Stimulated activated CD8-positive, alpha-beta memory T cell treated with anti-CD3 and anti-CD28 coated beads, Interleukin-7, amount 100 ng/mL, for 4 hours (primary cell): ENCODE measurements around the gene OSBPL6.
"Not testable (repeated sequence)": the region's sequence is repeated elsewhere in the genome, so short reads cannot be mapped to it uniquely, and the experiment has no call there.

Source experiments
- DNase-seq, 2 donors: peaks; one replicate each; pipeline ENCODE4 v3.0.0-alpha.2; 2020; ENCODE audit warnings: low read depth in 2 of 2

OSBPL6 gene

GRCh38 chr2:178301649-178302238 is 107.4 kb downstream of the OSBPL6 start:
- no peak for DNase-seq

- DNase-seq = no peak
These were observed 110.0 kb downstream of the OSBPL6 start for GRCh38 chr2:178304333-178304732.

- no peak for DNase-seq
These were observed 112.2 kb downstream of the OSBPL6 start for GRCh38 chr2:178306352-178307073.

GRCh38 chr2:178307650-178308049 is 113.3 kb downstream of the OSBPL6 start:
- DNase-seq = no peak

- DNase-seq = no peak
These were observed 115.2 kb downstream of the OSBPL6 start for GRCh38 chr2:178309541-178309940.

GRCh38 chr2:178315078-178315477 is 120.8 kb downstream of the OSBPL6 start:
- DNase-seq = no peak

- DNase-seq = no peak
These were observed 121.2 kb downstream of the OSBPL6 start for GRCh38 chr2:178315488-178315948.

- no peak for DNase-seq
These were observed 123.5 kb downstream of the OSBPL6 start for GRCh38 chr2:178317811-178318210.

DNA sequence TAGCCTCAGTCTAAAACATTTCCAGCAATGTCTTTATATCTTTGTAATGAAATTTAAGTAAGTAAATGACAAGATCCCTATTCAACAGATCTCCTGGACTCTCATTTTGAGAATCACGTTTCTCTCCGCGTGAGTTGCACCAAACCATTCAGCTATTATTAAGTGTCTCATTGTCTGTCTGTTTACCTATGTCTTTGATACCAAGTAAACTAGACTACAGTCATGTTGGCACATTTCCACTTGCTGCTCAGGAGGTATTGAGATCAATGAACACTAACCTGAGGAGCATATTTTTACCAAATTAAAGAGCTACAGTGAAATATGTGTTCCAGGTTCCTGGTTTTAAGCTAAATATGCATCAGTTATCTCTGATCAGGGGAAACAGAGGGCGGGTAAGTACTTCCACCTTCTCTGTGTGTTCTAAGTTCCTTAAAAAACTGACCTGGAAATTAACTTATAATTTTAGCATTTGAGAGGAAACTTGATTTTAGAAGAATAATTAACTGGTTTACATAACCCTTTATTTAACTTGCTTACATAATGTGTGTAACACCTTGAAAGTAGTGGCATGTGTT is 125.8 kb downstream of the OSBPL6 start:
- DNase-seq = no peak

DNA sequence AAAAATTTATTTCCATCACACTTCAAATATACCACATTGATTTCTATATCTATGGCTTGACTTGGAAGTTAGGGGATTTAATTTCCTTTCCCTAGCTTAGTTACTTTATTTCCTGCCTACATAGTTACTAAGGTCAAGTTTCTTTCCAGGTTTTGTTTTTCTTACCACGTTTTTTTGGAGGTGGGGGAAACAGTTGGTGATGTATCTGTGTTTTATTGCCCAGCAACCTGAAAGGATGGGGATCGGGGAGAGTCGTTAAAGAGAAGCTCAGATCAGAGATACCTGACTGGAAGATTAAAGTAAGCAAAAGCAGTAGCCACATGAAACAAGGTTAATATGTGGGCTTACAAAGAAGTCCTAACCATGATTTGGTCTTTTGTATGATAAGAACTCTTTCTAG is 127.8 kb downstream of the OSBPL6 start:
- no peak for DNase-seq

GRCh38 chr2:178323331-178323730 is 129.0 kb downstream of the OSBPL6 start:
- DNase-seq = not testable (repeated sequence)

GRCh38 chr2:178324077-178324476 is 129.8 kb downstream of the OSBPL6 start:
- DNase-seq = no peak

- DNase-seq = no peak
These were observed 131.0 kb downstream of the OSBPL6 start for GRCh38 chr2:178325268-178325667.

DNA sequence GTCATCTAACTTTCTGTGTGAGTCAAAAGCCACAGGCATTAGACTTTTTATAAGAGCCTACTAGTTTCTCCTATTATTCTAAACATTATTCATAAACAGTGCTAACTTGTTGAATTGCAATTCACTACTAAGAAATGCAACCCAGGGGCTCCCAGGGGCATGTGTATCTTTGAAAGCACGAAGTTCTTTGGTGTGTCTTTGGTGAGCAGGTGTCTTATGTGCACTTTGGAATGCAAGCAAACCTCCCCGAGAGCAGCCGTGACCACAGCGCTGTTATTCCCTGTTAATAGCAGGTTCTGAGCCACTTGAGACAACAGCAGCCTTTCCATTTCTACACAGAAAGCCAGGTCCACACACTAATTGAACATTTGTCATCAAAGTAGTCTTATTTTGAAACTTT is 133.2 kb downstream of the OSBPL6 start:
- DNase-seq = no peak

DNA sequence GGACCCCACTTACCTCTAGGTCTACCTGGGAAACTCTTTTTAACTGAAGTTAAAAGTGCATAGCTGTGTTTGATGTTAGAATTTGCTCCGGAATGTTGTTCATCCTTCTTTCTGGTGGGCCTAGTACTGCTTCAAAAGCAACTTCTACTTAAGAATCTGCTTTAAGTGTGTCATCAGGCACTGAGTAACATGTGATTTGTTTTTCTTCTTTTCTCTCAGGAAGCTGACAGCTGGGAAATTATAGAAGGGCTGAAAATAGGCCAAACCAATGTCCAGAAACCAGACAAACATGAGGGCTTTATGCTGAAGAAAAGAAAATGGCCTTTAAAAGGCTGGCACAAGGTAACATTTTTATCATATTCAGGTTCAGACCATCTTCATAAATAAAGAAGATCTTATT is 133.7 kb downstream of the OSBPL6 start:
- DNase-seq = no peak

DNA sequence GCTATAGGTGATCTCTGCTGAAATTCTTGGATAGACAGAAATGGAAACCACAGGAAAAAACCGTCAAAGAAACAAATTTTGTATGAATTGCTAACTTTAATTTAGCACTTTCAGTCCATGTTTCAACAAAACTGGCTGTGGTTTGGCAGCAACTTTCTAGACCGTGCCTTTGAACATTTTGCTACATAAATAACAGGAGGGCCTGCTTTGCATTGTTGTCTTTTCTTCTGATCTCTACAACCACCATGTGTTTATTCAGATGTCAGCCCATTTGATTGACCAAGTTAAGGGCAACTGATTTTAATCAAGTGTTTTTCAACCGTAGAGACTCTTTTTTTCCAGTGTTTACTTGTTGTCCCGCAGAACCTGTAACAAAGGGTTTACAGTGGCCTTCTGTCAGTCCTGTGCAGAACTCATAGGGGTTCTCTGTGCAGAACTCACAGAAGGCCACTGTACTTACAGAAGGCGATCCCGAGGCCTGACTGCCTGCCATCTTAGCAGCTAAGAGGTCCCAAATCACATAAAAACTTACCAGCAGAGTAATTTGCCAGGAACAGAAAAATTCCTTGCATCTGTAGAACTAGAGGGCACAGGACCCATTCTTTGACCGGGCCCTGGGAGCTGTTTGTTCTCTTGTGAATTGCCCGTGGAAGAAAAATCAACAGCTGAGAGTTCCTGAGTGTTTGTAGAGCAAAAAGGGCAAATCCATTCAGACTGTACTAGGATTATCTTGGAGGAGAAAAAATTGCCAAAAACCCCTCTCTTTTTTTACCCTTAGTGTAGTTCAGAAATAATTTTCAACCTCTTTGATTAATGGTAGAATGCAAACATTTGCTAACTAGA is 136.1 kb downstream of the OSBPL6 start:
- no peak for DNase-seq

DNA sequence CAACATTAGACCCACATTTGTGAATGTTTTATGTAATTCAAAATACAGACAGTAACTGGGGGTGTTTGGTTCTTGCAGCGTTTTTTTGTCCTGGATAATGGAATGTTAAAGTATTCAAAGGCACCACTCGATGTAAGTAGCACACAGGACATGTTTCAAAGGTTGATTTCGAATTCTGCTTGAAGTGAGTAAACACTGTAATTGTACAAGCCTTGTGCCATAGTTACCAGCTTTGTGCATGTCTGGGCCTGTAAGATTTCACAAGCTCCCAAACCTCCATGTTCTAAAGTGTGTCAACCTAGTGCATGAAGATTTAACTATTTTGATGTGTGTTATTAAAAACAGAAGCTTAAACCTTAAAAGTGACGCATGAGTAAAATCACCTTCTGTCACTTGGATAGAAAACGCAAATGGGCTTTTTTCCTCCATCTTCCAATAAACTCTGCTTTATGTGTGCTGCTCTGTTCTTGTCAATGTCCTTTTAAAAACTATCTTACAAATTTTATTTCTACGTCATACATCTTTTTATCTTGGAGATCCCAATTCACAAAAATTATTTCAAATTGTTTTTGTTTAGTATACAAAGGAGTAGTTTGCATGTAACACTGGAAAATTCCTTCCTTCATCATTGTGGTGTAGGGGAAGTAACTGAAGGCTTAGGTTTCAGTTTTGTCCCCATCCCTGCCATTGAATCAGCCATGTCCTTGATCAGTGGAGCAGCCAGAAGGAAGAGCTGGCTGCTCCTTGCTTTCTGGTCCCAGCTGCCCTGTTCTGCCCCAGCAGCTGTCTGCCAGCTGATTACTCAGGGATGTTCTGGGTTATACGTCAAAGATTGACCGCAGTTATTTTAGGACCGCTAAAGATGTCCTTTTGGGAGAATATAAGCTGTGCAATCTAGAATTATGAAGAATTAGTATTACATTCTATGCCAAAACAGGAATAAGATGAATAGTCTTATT is 137.4 kb downstream of the OSBPL6 start:
- DNase-seq = no peak

DNA sequence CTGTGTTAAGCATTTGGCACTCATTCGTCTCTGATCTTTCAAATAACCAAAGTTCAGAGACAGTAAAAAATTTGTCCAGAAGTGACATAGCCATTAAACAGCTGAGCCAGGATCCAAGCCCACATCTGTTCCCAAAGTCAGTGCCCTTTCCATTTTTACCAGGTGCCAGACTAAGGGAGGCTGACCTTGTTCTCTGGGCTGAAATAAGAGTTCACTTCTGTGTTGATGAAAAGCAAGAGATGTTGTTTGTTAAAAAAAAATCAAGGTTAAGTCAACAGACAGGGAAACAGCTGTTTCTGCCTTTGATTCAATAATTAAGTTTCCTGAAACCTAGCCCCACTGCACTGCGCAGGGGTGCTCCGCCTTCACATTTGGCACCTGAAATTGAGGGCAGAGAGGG is 139.5 kb downstream of the OSBPL6 start:
- no peak for DNase-seq

DNA sequence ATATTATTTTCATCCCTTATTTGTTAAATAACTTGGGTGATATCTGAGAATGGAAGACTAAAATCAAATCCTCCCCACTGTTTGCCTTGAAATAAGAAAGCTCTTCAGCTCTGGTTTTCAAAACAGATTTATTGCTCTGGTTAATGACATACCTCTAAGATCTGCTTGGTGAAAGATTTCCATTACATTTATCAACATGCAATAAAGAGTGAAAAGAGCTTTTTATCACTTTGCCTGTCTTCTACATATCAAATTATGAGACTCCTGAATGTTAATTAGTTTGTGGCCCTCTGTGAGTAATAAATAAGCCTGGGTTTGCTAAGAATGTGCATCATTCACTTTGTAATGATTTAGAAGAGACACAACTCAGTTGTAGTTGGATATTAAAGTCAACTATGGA is 140.9 kb downstream of the OSBPL6 start:
- DNase-seq = no peak

GRCh38 chr2:178344121-178344520 is 149.8 kb downstream of the OSBPL6 start:
- no peak for DNase-seq

DNA sequence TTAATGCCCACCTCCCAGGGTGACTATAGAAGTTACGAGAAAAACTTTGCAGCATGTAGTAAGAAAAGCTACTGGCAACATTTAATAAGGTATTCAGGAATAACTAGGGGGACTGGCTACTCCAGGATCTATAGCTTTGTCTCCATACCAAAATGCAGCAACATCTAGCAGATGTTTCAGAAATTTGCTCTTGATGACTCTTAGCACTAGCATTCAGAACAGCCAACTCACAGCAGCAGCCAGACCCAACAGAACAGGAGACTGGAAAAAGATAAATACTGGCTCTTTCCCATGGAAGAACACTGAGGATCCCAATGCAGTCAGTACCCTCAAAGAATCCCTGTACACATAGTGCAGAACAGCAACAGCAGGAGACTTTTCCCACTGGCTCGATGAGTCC is 151.6 kb downstream of the OSBPL6 start:
- DNase-seq = no peak
